Measurements from ENCODE around the gene THSD4. TPM values are rescaled to one million over a fixed set of nuclear protein-coding genes. Genes with fewer than 3 reads are reported as not detected.

Gene THSD4
- total and polyA plus RNA-seq, 7 donors, result 1.4 to 7.8 (median 2.2) TPM

GRCh38 chr15:71228403-71228802 is 113.1 kb downstream of the THSD4 start:
- 87 to 90% methylated on average over 1 of the region's 1 CpG for WGBS, 2 donors
- Histone ChIP-seq H3K27ac (no peak overlapping the region), H3K4me1 (peaks cover 0 to 5% (median 2%) of the 10 kb centered on the region in 4 donors), H3K4me3 (no peak overlapping the region), H3K36me3 (no peaks in the 10 kb centered on the region), H3K27me3 (peaks cover 0 to 7% (median 0%) of the 10 kb centered on the region in 3 donors), H3K9me3 (no peaks in the 10 kb centered on the region)
- no peak for DNase-seq
- intact Hi-C loops (cut with DNase I), result no loop called here
- TF ChIP-seq, protein P1, sequence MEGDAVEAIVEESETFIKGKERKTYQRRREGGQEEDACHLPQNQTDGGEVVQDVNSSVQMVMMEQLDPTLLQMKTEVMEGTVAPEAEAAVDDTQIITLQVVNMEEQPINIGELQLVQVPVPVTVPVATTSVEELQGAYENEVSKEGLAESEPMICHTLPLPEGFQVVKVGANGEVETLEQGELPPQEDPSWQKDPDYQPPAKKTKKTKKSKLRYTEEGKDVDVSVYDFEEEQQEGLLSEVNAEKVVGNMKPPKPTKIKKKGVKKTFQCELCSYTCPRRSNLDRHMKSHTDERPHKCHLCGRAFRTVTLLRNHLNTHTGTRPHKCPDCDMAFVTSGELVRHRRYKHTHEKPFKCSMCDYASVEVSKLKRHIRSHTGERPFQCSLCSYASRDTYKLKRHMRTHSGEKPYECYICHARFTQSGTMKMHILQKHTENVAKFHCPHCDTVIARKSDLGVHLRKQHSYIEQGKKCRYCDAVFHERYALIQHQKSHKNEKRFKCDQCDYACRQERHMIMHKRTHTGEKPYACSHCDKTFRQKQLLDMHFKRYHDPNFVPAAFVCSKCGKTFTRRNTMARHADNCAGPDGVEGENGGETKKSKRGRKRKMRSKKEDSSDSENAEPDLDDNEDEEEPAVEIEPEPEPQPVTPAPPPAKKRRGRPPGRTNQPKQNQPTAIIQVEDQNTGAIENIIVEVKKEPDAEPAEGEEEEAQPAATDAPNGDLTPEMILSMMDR (IDR thresholded peaks at IDR 0.05), result no peak
- TF ChIP-seq POLR2A (IDR thresholded peaks at IDR 0.05) (no peak), EP300 (IDR thresholded peaks at IDR 0.05) (no peak), POLR2AphosphoS5 (IDR thresholded peaks at IDR 0.05) (no peak)

DNA sequence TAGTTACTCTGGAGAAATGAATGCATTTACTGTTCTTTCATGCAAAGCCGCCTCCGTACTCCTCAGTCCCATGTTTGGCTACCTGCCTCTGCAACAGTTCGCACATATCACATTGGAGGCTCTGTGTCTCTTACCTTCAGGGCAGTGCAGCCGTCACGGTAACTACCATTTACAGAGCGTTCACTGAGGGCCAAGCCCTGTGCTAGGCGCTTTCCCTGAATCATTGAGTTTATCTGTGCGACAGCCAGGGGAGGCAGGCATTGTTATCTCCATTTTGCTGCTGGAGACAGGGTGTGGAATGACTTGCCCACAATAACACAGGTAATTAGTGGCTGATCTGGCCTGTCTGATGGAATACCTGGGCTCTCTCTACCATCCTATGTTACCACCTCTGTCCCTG is 115.0 kb downstream of the THSD4 start:
- intact Hi-C loops (cut with DNase I), result no loop called here
- no peak for DNase-seq
- Histone ChIP-seq H3K36me3 (no peaks in the 10 kb centered on the region), H3K27ac (no peak overlapping the region), H3K9me3 (no peaks in the 10 kb centered on the region), H3K4me3 (no peak overlapping the region), H3K4me1 (peaks cover 0 to 5% (median 2%) of the 10 kb centered on the region in 4 donors), H3K27me3 (peaks cover 0 to 4% (median 0%) of the 10 kb centered on the region in 3 donors)
- TF ChIP-seq POLR2AphosphoS5 (IDR thresholded peaks at IDR 0.05) (no peak), EP300 (IDR thresholded peaks at IDR 0.05) (no peak), POLR2A (IDR thresholded peaks at IDR 0.05) (no peak)
- TF ChIP-seq, protein P1 (IDR thresholded peaks at IDR 0.05), result no peak
- 94% methylated on average over 8 of the region's 8 CpGs for WGBS, 2 donors

GRCh38 chr15:71231758-71232157 is 116.5 kb downstream of the THSD4 start:
- Histone ChIP-seq H3K9me3 (no peaks in the 10 kb centered on the region), H3K4me1 (peaks cover 0 to 5% (median 2%) of the 10 kb centered on the region in 4 donors), H3K36me3 (no peaks in the 10 kb centered on the region), H3K27me3 (peaks cover 0 to 4% (median 0%) of the 10 kb centered on the region in 3 donors), H3K4me3 (no peak overlapping the region), H3K27ac (no peak overlapping the region)
- no peak for DNase-seq
- intact Hi-C loops (cut with DNase I), result no loop called here
- TF ChIP-seq, protein P1 (IDR thresholded peaks at IDR 0.05), result no peak
- TF ChIP-seq EP300 (IDR thresholded peaks at IDR 0.05) (no peak), POLR2AphosphoS5 (IDR thresholded peaks at IDR 0.05) (no peak), POLR2A (IDR thresholded peaks at IDR 0.05) (no peak)
- 62 to 72% methylated on average over 6 of the region's 6 CpGs for WGBS, 2 donors

DNA sequence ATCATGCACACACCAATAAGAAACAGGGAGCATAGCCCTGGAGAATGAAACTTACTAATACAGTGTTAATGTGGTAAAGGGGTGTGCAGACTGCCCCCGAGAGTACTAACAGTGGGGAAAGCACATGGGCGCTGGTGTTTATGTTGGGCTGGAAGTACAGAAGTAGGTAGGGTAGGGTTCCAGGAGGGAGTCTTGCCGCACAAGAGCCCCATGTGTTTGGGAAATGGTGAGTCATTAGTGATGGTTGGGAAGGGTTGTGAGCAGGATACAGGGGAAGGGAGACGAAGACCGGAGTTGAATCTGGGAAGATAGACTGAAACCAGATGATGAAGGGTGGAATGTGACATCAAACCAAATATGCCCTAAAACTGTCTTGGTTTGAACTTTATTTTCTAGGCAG is 117.1 kb downstream of the THSD4 start:
- no peaks in the 10 kb centered on the region for H3K36me3 ChIP-seq
- H3K27me3 ChIP-seq, result peaks cover 0 to 4% (median 0%) of the 10 kb centered on the region in 3 donors
- DNase-seq, result no peak
- no peak overlapping the region for H3K27ac ChIP-seq
- H3K4me1 ChIP-seq, result peaks cover 0 to 6% (median 2%) of the 10 kb centered on the region in 4 donors
- intact Hi-C loops (cut with DNase I), result no loop called here
- 93 to 94% methylated on average over 5 of the region's 5 CpGs for WGBS, 2 donors
- no peak for TF ChIP-seq POLR2A (IDR thresholded peaks at IDR 0.05)
- TF ChIP-seq EP300 (IDR thresholded peaks at IDR 0.05), result no peak
- TF ChIP-seq, protein P1 (IDR thresholded peaks at IDR 0.05), result no peak
- TF ChIP-seq POLR2AphosphoS5 (IDR thresholded peaks at IDR 0.05), result no peak
- no peaks in the 10 kb centered on the region for H3K9me3 ChIP-seq
- no peak overlapping the region for H3K4me3 ChIP-seq

All from sigmoid colon (tissue), 7 donors.